ENCODE results near the gene NOTUM. TPM values are rescaled to one million over a fixed set of nuclear protein-coding genes. Genes with fewer than 3 reads are reported as not detected.

The NOTUM gene
- total and polyA plus RNA-seq, 4 experiments from 2014 or later, result not detected

DNA sequence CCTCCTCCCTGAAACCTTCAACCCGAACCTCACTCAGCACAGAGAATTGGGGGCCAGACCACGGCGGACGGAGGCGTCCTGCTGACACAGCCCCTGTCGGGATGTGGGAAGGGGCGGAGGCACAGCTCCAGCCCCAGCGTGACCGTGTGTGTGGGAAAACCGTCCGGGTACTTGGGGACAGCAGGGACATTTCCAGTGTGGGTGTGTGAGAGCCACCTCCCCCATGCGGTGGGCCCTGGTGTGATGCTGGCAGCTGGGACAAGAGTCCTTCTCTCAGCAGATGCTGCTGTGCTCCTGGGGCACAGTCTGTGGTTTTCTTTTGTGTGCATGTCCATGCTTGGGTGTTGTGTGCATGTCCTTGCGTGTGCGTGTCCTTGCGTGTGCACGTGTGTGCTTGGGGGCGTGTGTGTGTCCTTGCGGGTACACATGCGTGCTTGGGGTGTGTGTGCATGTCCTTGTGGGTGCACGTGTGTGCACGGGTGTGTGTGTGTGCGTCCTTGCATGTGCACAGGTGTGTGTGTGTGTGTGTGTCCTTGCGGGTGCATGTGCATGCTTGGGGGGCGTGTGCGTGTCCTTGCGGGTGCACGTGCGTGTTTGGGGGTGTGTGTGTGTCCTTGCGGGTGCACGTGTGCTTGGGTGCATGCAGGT, 44.8 kb upstream of the NOTUM start:
- H3K27ac Mint-ChIP-seq, result peak overlapping the region in 1 of 7 donors; percentile 48

DNA sequence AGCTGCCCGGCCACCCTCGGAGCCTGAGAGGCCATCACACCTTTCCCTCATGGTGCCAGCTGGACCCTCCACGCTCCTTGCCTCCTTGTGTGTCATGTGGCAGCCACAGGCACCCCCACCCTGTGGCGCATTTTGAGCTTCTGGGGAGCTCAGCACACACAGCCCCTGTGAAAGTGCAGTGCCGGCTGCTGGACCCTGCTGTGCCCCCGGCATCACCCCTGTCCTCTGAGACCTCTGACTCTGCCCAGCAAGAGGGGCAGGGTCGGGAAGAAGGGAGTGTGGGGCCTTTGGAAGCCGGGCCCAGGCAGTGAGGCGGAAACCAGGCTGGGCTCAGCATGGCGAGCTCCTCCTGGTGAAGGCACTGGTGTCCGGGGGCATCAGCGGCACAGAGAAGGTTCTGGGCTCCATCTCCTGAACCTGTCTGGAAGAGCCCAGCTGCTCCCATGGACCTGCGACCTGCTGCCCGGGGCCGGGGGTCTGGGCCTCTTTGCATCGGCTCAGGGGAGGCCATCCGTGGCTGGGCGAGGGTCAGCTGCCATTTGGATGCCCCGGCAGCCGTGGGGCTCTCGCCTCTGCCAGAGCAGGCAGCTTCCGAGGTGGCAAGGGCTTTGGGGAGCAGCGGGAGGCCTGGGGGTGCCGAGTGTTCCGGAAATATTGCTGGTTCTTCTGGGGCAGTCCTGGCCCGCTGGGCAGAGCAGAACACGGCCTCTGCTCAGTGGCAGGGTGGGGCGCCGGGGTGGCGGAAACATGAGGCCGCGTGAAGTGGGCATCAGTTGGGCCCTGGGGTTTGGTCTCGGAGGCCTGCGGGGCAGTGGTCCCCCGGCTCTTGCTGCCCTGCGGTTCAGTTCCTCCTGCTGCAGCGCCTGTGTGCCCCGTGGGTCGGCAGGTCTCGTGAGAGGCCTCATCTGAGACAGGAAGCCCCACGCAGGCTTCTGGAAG, 43.8 kb upstream of the NOTUM start:
- ChIA-PET POLR2A (ENCODE audit: partially characterized antibody) (no interaction called here), CTCF (ENCODE audit: partially characterized antibody) (no interaction called here)
- Mint-ChIP-seq H3K9me3 (no peaks in the 10 kb centered on the region), H3K36me3 (no peaks in the 10 kb centered on the region), H3K27ac (no peak overlapping the region), H3K4me1 (peaks cover 0 to 1% (median 0%) of the 10 kb centered on the region in 4 donors), H3K27me3 (no peaks in the 10 kb centered on the region), H3K4me3 (no peak overlapping the region)
- no peaks in the 10 kb centered on the region for H3K9me3 ChIP-seq (ENCODE audit: control insufficient read depth in 1 of 2, low read length in 2 of 2)
- H3K27me3 ChIP-seq (ENCODE audit: insufficient read depth, low read length), result no peaks in the 10 kb centered on the region
- intact Hi-C loops (cut with micrococcal nuclease), result no loop called here
- no peak overlapping the region for H3K4me3 ChIP-seq (ENCODE audit: low read length in 2 of 2)
- no peaks in the 10 kb centered on the region for H3K36me3 ChIP-seq (ENCODE audit: insufficient read depth, low read length)
- DNase-seq, result no peak
- no peaks in the 10 kb centered on the region for H3K4me1 ChIP-seq (ENCODE audit: insufficient read depth, low read length)
- no peak overlapping the region for H3K27ac ChIP-seq (ENCODE audit: low read depth, low read length)

More for the DNA sequence above, 44.8 kb upstream of the NOTUM start:
- no peak for DNase-seq
- H3K36me3 ChIP-seq (ENCODE audit: insufficient read depth, low read length), result no peaks in the 10 kb centered on the region
- H3K4me1 ChIP-seq (ENCODE audit: insufficient read depth, low read length), result no peaks in the 10 kb centered on the region
- no peak overlapping the region for H3K4me3 ChIP-seq (ENCODE audit: low read length in 2 of 2)
- H3K4me3 Mint-ChIP-seq, result no peak overlapping the region
- no peak overlapping the region for H3K27ac ChIP-seq (ENCODE audit: low read depth, low read length)
- no peaks in the 10 kb centered on the region for H3K27me3 ChIP-seq (ENCODE audit: insufficient read depth, low read length)
- intact Hi-C loops (cut with micrococcal nuclease), result no loop called here
- H3K9me3 Mint-ChIP-seq, result no peaks in the 10 kb centered on the region
- peaks cover 0 to 1% (median 0%) of the 10 kb centered on the region in 4 donors for H3K4me1 Mint-ChIP-seq
- H3K9me3 ChIP-seq (ENCODE audit: control insufficient read depth in 1 of 2, low read length in 2 of 2), result no peaks in the 10 kb centered on the region
- CTCF ChIA-PET (ENCODE audit: partially characterized antibody), result no interaction called here
- H3K36me3 Mint-ChIP-seq, result no peaks in the 10 kb centered on the region
- no peaks in the 10 kb centered on the region for H3K27me3 Mint-ChIP-seq
- POLR2A ChIA-PET (ENCODE audit: partially characterized antibody), result no interaction called here

DNA sequence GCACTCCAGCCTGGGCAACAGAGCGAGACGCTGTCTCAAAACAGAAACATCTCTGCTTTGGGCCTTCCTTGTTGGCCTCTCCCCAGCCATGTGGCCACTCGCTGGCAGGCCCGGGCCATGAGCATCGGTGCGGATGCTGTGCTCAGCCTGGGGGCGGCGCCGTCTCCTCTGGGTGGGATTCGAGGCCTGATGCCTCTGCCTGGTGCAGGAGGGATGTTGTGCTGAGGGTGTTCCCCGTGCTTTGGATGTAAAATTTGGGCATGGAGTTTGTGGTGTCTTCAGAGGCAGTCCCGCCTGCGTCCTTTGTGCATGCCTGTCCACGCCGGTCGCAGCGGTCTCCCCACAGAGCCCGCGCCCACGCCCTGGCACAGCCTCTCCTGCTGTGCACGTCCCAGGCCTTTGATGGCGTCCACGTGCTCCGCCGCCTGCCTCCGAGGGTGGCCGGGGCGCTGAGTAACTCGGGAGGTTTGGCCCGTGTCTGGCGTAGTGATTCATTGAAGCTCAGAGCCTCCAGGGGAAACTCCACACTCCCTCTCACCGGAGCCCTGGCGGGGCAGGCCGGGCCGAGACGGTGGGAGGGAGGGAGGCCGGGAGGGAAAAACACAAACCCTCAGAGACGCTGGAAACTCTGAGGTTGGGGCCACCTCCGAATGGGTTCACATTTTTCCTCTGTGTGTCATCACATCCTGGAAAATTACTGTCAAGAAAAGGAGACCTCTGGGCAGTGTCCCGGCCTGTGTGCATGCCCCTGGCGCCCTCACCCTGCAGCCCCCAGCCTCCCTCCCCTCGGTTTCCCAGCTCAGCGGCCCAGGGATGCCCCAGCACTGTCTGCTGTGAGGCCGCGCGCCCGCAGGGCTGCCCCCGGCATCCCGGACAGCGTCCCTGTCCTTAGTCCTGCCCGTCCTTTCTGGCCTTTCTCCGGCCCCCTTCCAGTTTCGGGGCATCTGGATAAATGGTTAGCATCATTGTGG, 42.7 kb upstream of the NOTUM start:
- Histone ChIP-seq H3K36me3 (ENCODE audit: insufficient read depth, low read length) (no peaks in the 10 kb centered on the region), H3K27ac (ENCODE audit: low read depth, low read length) (no peak overlapping the region), H3K4me1 (ENCODE audit: insufficient read depth, low read length) (no peaks in the 10 kb centered on the region), H3K27me3 (ENCODE audit: insufficient read depth, low read length) (no peaks in the 10 kb centered on the region), H3K4me3 (ENCODE audit: low read length in 2 of 2) (no peak overlapping the region), H3K9me3 (ENCODE audit: control insufficient read depth in 1 of 2, low read length in 2 of 2) (no peaks in the 10 kb centered on the region)
- Mint-ChIP-seq H3K27ac (no peak overlapping the region), H3K4me1 (peaks cover 0 to 1% (median 0%) of the 10 kb centered on the region in 4 donors), H3K4me3 (no peak overlapping the region), H3K27me3 (no peaks in the 10 kb centered on the region), H3K36me3 (no peaks in the 10 kb centered on the region), H3K9me3 (no peaks in the 10 kb centered on the region)
- ChIA-PET CTCF (ENCODE audit: partially characterized antibody) (interaction anchor here (1.2 kb wide), 1 partner anchor 14 kb away, joined by 3 read pairs; no protein-coding TSS in a partner anchor), POLR2A (ENCODE audit: partially characterized antibody) (interaction anchor here (1.0 kb wide), 1 partner anchor 27 kb away, joined by 3 read pairs; no protein-coding TSS in a partner anchor)
- intact Hi-C loops (cut with micrococcal nuclease), result no loop called here
- no peak for DNase-seq

DNA sequence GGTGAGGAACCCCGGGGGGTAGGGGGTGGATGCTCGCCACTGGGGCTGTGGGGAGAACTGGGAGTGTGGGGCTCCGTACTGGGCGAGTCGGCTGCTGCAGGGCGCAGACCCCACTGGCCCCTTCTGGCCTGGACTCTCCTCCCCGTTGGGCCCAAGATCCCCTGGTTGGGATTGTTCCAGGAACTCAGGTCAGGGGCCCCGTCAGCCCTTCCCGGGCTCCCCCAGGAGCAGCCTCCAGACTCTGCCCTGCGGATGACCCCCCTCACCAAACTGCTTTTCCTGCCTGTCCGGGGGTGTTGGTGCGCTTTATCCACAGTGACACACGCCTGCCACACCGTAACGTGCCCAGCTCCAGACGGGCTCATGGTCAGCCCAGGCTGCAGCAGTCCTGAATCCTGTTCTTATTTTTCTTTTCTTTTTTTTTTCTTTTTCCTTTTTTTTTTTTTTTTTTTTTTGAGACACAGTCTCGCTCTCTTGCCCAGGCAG, 40.6 kb upstream of the NOTUM start:
- no peaks in the 10 kb centered on the region for H3K27me3 Mint-ChIP-seq
- Histone ChIP-seq H3K4me3 (ENCODE audit: low read length in 2 of 2) (no peak overlapping the region), H3K36me3 (ENCODE audit: insufficient read depth, low read length) (no peaks in the 10 kb centered on the region), H3K27ac (ENCODE audit: low read depth, low read length) (no peak overlapping the region), H3K9me3 (ENCODE audit: control insufficient read depth in 1 of 2, low read length in 2 of 2) (no peaks in the 10 kb centered on the region), H3K27me3 (ENCODE audit: insufficient read depth, low read length) (no peaks in the 10 kb centered on the region), H3K4me1 (ENCODE audit: insufficient read depth, low read length) (no peaks in the 10 kb centered on the region)
- H3K9me3 Mint-ChIP-seq, result no peaks in the 10 kb centered on the region
- ChIA-PET POLR2A (ENCODE audit: partially characterized antibody) (no interaction called here), CTCF (ENCODE audit: partially characterized antibody) (interaction anchor here (0.6 kb wide), 1 partner anchor 23 kb away, joined by 4 read pairs; no protein-coding TSS in a partner anchor)
- no peak overlapping the region for H3K4me3 Mint-ChIP-seq
- H3K36me3 Mint-ChIP-seq, result peaks cover 2 to 4% of the 10 kb centered on the region in 2 donors
- no peak overlapping the region for H3K27ac Mint-ChIP-seq
- DNase-seq, result no peak
- intact Hi-C loops (cut with micrococcal nuclease), result no loop called here
- H3K4me1 Mint-ChIP-seq, result peaks cover 0 to 1% (median 0%) of the 10 kb centered on the region in 4 donors

DNA sequence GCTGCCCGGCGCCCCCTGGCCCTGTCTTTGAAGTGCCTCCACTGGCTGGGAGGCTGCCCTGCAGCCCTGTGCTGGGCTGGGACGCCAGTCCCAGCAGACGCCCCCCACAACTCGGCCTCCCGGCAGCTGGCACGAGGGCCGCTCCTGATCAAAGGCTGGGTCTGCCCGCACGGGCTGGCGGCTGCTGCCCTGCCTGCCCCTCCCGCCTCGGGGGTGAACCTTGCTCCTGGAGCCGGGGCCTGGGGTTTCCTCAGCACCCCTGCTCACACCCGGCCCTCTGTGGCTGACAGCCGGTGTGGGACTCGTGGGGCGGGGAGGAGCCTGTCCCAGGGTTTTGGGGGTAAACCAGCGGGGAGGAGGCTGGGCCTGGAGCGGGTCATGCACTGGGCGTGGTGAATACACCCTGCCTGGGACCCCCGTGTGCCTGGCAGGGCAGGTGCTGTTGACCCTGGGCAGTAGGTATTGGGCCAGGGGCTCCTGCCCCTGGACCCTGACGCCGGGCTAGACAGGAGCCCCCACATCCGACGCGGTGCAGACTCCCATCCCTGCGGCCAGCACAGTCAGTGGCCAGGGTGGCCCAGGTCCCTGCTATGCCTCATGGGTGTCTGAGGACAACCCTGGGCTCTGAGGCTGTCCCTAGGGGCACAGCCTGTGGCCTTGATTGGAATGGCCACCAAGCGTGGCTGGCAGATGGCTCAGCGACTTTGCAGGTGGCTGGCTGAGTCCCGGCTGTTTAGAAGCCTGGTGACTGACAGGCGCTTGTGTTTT, 40.0 kb upstream of the NOTUM start:
- no peak overlapping the region for H3K27ac Mint-ChIP-seq

DNA sequence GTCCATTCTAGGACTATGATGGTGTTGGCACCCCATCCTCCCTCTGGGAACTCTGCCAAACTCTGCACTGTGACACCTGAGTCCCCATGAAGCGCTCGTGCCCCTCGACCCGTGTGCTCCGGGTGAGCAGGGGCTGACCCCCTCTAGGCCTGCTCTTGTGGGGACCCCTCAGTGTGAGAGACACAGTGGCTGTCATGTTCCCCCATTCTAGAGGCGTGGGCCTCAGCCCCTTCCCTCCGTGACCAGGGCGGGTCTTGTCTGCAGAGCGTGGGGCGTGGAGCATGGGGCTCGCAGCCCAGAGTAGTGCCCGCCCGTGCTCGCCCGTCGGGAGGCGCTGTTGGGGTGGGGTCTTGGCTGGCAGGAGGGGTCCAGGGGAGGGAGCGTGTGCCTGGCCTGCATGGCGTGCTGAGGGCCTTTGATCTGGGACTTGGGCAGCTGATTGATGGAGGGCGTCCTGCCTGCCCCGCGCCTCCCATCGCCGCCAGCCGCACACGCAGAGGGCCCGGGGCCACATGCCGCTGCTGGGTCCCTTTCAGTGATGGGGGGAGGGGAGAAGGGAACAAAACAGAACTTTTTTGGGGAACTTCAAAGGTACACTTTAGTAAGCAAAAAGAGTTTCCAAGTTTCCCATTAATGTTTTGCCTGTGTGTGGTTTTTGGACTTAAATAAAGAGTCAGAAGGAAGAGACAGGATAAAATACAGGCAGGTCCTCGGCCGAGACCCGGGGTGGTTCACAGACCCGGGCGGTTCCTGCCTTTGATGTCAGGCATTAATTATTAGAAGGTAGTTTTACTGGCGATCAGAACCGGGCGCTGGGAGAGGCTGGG, 39.2 kb upstream of the NOTUM start:
- intact Hi-C loops (cut with micrococcal nuclease), result no loop called here
- Mint-ChIP-seq H3K27ac (no peak overlapping the region), H3K36me3 (peaks cover 2 to 4% of the 10 kb centered on the region in 2 donors), H3K9me3 (no peaks in the 10 kb centered on the region), H3K4me1 (no peaks in the 10 kb centered on the region), H3K4me3 (no peak overlapping the region), H3K27me3 (no peaks in the 10 kb centered on the region)
- H3K36me3 ChIP-seq (ENCODE audit: insufficient read depth, low read length), result no peaks in the 10 kb centered on the region
- H3K27ac ChIP-seq (ENCODE audit: low read depth, low read length), result no peak overlapping the region
- no peak overlapping the region for H3K4me3 ChIP-seq (ENCODE audit: low read length in 2 of 2)
- H3K9me3 ChIP-seq (ENCODE audit: control insufficient read depth in 1 of 2, low read length in 2 of 2), result no peaks in the 10 kb centered on the region
- ChIA-PET POLR2A (ENCODE audit: partially characterized antibody) (no interaction called here), CTCF (ENCODE audit: partially characterized antibody) (no interaction called here)
- H3K4me1 ChIP-seq (ENCODE audit: insufficient read depth, low read length), result no peaks in the 10 kb centered on the region
- DNase-seq, result peak in 1 of 5 donors; percentile 31
- no peaks in the 10 kb centered on the region for H3K27me3 ChIP-seq (ENCODE audit: insufficient read depth, low read length)

More for the DNA sequence above, 40.0 kb upstream of the NOTUM start:
- Histone ChIP-seq H3K36me3 (ENCODE audit: insufficient read depth, low read length) (no peaks in the 10 kb centered on the region), H3K4me1 (ENCODE audit: insufficient read depth, low read length) (no peaks in the 10 kb centered on the region), H3K27ac (ENCODE audit: low read depth, low read length) (no peak overlapping the region), H3K27me3 (ENCODE audit: insufficient read depth, low read length) (no peaks in the 10 kb centered on the region), H3K4me3 (ENCODE audit: low read length in 2 of 2) (no peak overlapping the region), H3K9me3 (ENCODE audit: control insufficient read depth in 1 of 2, low read length in 2 of 2) (no peaks in the 10 kb centered on the region)
- no peaks in the 10 kb centered on the region for H3K27me3 Mint-ChIP-seq
- no peaks in the 10 kb centered on the region for H3K9me3 Mint-ChIP-seq
- intact Hi-C loops (cut with micrococcal nuclease), result no loop called here
- peaks cover 0 to 1% (median 0%) of the 10 kb centered on the region in 4 donors for H3K4me1 Mint-ChIP-seq
- no peak overlapping the region for H3K4me3 Mint-ChIP-seq
- ChIA-PET POLR2A (ENCODE audit: partially characterized antibody) (no interaction called here), CTCF (ENCODE audit: partially characterized antibody) (no interaction called here)
- H3K36me3 Mint-ChIP-seq, result peaks cover 2 to 4% of the 10 kb centered on the region in 2 donors
- DNase-seq, result no peak

Measured in CD4-positive, alpha-beta memory T cell (primary cell).